Measurements from ENCODE around the gene UROC1. TPM values are rescaled to one million over a fixed set of nuclear protein-coding genes. Genes with fewer than 3 reads are reported as not detected.

Gene UROC1
- total RNA-seq, 3 donors from 2014 or later, result not detected

DNA sequence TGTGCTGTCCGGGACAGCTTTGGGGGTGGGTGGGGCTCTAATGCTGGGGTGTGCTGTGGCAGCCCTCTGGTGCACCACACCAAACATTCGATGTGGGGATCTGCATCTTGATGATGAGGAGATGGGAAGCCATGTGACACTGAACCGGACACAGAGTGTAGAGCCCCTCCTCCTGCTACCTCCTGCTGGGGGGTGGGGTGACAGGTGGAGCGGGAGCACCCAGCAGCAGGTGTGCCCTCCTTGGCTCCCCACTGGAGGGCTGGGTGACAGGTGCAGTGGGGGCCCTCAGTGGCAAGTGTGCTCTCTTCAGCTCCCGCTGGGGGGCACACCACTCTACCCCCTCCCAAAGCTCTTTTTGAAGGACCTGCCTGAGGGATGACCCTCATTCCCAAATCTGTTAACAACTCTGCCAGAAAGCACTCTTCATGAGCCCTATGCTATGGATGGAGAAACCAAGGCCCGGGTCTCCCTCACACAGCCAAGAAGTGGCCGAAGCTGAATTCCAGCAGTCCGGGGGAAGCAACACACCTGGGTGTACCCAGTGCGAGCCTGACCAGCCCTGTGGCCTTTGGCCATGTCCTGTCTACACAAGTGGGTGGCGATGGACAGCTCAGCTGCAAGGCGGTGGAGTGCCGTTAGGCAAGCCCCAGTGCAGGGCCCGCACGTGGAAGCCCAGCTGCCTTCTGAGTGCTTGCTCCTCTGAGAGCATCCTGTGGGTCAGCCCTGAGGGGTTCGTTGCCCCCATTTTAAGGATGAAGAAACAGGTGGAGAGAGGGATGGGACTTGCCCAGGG lies 609 bp upstream of the UROC1 start:
- no peaks in the 10 kb centered on the region for H3K36me3 ChIP-seq
- intact Hi-C loops (cut with DNase I; ENCODE audit: low total_unique reads), result loop anchor here (5.0 kb wide), 1 partner anchor 1399 kb away; the partner anchor contains the start of gene KBTBD12
- H3K27me3 ChIP-seq, result peaks cover 0 to 4% of the 10 kb centered on the region in 2 donors
- DNase-seq (ENCODE audit: low spot score in 2 of 2), result no peak
- H3K9me3 ChIP-seq, result no peaks in the 10 kb centered on the region
- TF ChIP-seq POLR2A (IDR thresholded peaks at IDR 0.05) (no peak), POLR2AphosphoS5 (IDR thresholded peaks at IDR 0.05) (no peak)
- TF ChIP-seq, protein P1, sequence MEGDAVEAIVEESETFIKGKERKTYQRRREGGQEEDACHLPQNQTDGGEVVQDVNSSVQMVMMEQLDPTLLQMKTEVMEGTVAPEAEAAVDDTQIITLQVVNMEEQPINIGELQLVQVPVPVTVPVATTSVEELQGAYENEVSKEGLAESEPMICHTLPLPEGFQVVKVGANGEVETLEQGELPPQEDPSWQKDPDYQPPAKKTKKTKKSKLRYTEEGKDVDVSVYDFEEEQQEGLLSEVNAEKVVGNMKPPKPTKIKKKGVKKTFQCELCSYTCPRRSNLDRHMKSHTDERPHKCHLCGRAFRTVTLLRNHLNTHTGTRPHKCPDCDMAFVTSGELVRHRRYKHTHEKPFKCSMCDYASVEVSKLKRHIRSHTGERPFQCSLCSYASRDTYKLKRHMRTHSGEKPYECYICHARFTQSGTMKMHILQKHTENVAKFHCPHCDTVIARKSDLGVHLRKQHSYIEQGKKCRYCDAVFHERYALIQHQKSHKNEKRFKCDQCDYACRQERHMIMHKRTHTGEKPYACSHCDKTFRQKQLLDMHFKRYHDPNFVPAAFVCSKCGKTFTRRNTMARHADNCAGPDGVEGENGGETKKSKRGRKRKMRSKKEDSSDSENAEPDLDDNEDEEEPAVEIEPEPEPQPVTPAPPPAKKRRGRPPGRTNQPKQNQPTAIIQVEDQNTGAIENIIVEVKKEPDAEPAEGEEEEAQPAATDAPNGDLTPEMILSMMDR (IDR thresholded peaks at IDR 0.05), result no peak
- no peaks in the 10 kb centered on the region for H3K4me1 ChIP-seq
- H3K4me3 ChIP-seq, result no peak overlapping the region
- H3K27ac ChIP-seq, result no peak overlapping the region

GRCh38 chr3:126516936-126517290 lies 660 bp downstream of the UROC1 start:
- Histone ChIP-seq H3K27ac (no peak overlapping the region), H3K9me3 (no peaks in the 10 kb centered on the region), H3K27me3 (no peaks in the 10 kb centered on the region), H3K4me3 (no peak overlapping the region), H3K36me3 (no peaks in the 10 kb centered on the region), H3K4me1 (no peaks in the 10 kb centered on the region)
- TF ChIP-seq POLR2AphosphoS5 (IDR thresholded peaks at IDR 0.05), result no peak
- TF ChIP-seq, protein P1 (IDR thresholded peaks at IDR 0.05), result no peak
- no peak for TF ChIP-seq POLR2A (IDR thresholded peaks at IDR 0.05)
- intact Hi-C loops (cut with DNase I; ENCODE audit: low total_unique reads), result loop anchor here (5.0 kb wide), 1 partner anchor 1400 kb away; the partner anchor contains the start of gene KBTBD12
- no peak for DNase-seq (ENCODE audit: low spot score in 2 of 2)

- Histone ChIP-seq H3K27ac (no peak overlapping the region), H3K36me3 (no peaks in the 10 kb centered on the region), H3K9me3 (no peaks in the 10 kb centered on the region), H3K27me3 (no peaks in the 10 kb centered on the region), H3K4me3 (no peak overlapping the region), H3K4me1 (no peaks in the 10 kb centered on the region)
- TF ChIP-seq POLR2AphosphoS5 (IDR thresholded peaks at IDR 0.05) (no peak), POLR2A (IDR thresholded peaks at IDR 0.05) (no peak)
- TF ChIP-seq, protein P1 (IDR thresholded peaks at IDR 0.05), result no peak
- intact Hi-C loops (cut with DNase I; ENCODE audit: low total_unique reads), result loop anchor here (5.0 kb wide), 1 partner anchor 1401 kb away; the partner anchor contains the start of gene KBTBD12
- DNase-seq (ENCODE audit: low spot score in 2 of 2), result no peak
Observed at GRCh38 chr3:126516152-126516935, 1.2 kb downstream of the UROC1 start.

DNA sequence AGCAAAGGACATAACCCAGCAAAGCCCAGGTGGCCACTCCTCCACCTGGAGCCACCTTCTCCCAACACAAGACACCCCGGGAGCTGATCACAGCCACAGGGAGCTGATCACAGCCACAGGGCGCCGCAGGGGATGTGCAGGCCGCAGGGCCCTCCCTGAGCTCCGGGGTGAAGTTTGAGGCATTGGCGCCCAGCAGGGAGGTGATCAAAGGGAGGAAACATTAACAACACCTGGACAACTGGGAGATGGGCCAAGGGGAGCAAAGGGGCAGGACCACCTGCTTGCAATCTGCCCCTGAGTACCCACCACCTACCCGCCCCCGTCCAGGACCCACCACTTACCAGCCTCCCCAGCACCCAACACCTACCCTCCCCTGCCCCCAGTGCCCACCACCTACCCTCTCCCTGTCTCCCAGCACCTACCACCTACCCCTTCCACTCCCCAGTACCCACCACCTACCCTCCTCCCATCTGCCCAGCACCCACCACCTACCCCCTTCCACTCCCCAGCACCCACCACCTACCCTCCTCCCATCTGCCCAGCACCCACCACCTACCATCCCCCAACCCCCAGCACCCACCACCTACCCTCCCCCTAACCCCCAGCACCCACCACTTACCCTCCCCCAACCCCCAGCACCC lies 2.4 kb downstream of the UROC1 start:
- Histone ChIP-seq H3K36me3 (no peaks in the 10 kb centered on the region), H3K4me1 (no peaks in the 10 kb centered on the region), H3K27me3 (no peaks in the 10 kb centered on the region), H3K9me3 (no peaks in the 10 kb centered on the region), H3K4me3 (no peak overlapping the region), H3K27ac (no peak overlapping the region)
- TF ChIP-seq POLR2AphosphoS5 (IDR thresholded peaks at IDR 0.05) (no peak), POLR2A (IDR thresholded peaks at IDR 0.05) (no peak)
- TF ChIP-seq, protein P1 (IDR thresholded peaks at IDR 0.05), result no peak
- no peak for DNase-seq (ENCODE audit: low spot score in 2 of 2)
- intact Hi-C loops (cut with DNase I; ENCODE audit: low total_unique reads), result loop anchor here (5.0 kb wide), 1 partner anchor 1402 kb away; the partner anchor contains the start of gene KBTBD12

Data from breast epithelium (tissue), 4 donors.